Measurements from ENCODE around the gene RSKR. TPM values are rescaled to one million over a fixed set of nuclear protein-coding genes. Genes with fewer than 3 reads are reported as not detected.

The RSKR gene
- 38.8 and 41.4 TPM in 2 replicates for total RNA-seq (2014; rRNA removed; shearing (Covaris generic))
- polyA plus RNA-seq (2016; fragmentation: Nextera tagmentation; extraction: Ambion mirVana), result 4.7 and 7.5 TPM in 2 replicates
- long read RNA-seq, partial matches to known transcripts, result 0 of 4 reads
- long read RNA-seq, other reads (novel, unspliced or antisense), result 0 of 4 reads

- Histone ChIP-seq H3K27me3 (ENCODE audit: insufficient read depth) (no peaks in the 10 kb centered on the region), H2AFZ (no peak within 1 kb of the TSS), H3K4me2 (no peak within 1 kb of the TSS), H3K27ac (ENCODE audit: low read depth) (no peak within 1 kb of the TSS), H3K9me2 (ENCODE audit: insufficient read depth) (no peaks in the 10 kb centered on the region), H3K36me3 (ENCODE audit: insufficient read depth) (peaks cover 55% of the 10 kb centered on the region), H3F3A (replicated peaks; ENCODE audit: low read depth) (peaks cover 8% of the 10 kb centered on the region; the same call in 1 of the 2 replicates), H3K4me3 (no peak within 1 kb of the TSS), H4K20me1 (replicated peaks; ENCODE audit: insufficient read depth) (peaks cover 35% of the 10 kb centered on the region), H3K4me1 (ENCODE audit: insufficient read depth) (no peaks in the 10 kb centered on the region), H3K79me2 (replicated peaks; ENCODE audit: insufficient read depth) (no peaks in the 10 kb centered on the region)
- DNase-seq (ENCODE audit: low spot score) (no peak), ATAC-seq (peak; percentile 18; the same call in 2 of the 3 replicates)
- Mint-ChIP-seq H3K9me3 (no peaks in the 10 kb centered on the region), H3K27me3 (ENCODE audit: insufficient read depth, low read depth, poor library complexity) (no peaks in the 10 kb centered on the region), H3K4me1 (no peaks in the 10 kb centered on the region), H3K27ac (no peak within 1 kb of the TSS), H3K4me3 (no peak within 1 kb of the TSS), H3K36me3 (ENCODE audit: low read depth) (peaks cover 89% of the 10 kb centered on the region)
- no peak for TF ChIP-seq ZNF462 (CRISPR knock-in tag; IDR thresholded peaks at IDR 0.05)
- no peak for TF ChIP-seq POLR2AphosphoS5 (IDR thresholded peaks at IDR 0.05; ENCODE audit: low read depth)
- TF ChIP-seq STAT1 (IDR thresholded peaks at IDR 0.05; ENCODE audit: unreplicated experiment), result no peak
- no peak for TF ChIP-seq ETS1 (IDR thresholded peaks at IDR 0.05)
- no peak for TF ChIP-seq EZH2phosphoT487 (IDR thresholded peaks at IDR 0.05; ENCODE audit: unreplicated experiment)
- TF ChIP-seq ZNF114 (CRISPR knock-in tag; IDR thresholded peaks at IDR 0.05), result no peak
- TF ChIP-seq CREB1 (CRISPR knock-in tag; IDR thresholded peaks at IDR 0.05; ENCODE audit: low read depth), result no peak
- TF ChIP-seq NANOG (IDR thresholded peaks at IDR 0.05; ENCODE audit: borderline replicate concordance), result no peak
- no peak for TF ChIP-seq ZNF331 (CRISPR knock-in tag; IDR thresholded peaks at IDR 0.05; ENCODE audit: low read depth)
- no peak for TF ChIP-seq CTCF (conservative IDR thresholded peaks at IDR 0.05; ENCODE audit: low read depth in 2 of 2)
- TF ChIP-seq EZH2 (IDR thresholded peaks at IDR 0.05; ENCODE audit: low read depth, unreplicated experiment), result no peak
- no peak for TF ChIP-seq REST (IDR thresholded peaks at IDR 0.05; ENCODE audit: unreplicated experiment)
Measured at GRCh38 chr17:28613931-28614381, at the start of gene RSKR. Gene RSKR (minus strand): TSS chr17:28614185. CDS start chr17:28614161, 24 bp downstream.
